Measurements from ENCODE around the gene RASAL2. TPM values are rescaled to one million over a fixed set of nuclear protein-coding genes. Genes with fewer than 3 reads are reported as not detected.

Gene RASAL2
- total and polyA plus RNA-seq, 9 of the 15 experiments (the other 6 are each of a cell fraction or from before 2014, with no cell fraction given) = 0.13 to 1.0 (median 0.62) TPM

DNA sequence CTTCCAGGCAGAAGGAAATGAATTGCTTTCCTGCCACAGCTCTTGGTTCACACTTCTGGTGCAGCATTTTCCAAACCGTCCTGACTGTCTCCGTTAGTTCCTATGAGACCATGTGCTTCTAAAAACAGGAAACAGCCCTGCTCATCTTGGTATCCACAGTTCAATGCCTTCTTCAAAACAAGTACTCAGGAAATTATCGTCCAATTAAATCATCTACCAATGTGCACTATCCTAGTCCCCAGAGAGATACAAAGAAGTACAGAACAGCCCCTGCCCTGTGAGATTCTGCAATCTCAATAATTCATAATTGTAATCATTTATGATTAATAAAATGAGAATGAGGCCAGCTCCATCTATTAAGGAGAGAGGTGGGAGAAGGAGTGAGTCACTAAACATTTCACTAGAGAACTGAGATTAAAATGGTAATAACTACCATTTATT, 391.7 kb downstream of the RASAL2 start:
- Histone ChIP-seq H3K27me3 (ENCODE audit: control insufficient read depth in 2 of 2, insufficient read depth in 2 of 2, low read length in 2 of 2) (peaks cover 9 to 39% of the 10 kb centered on the region in 2 experiments; a peak in 4 of 5 replicates), H3K4me3 (no peak overlapping the region), H3K9me3 (replicated peaks; ENCODE audit: control insufficient read depth, insufficient read depth, low read depth, low read length) (no peaks in the 10 kb centered on the region), H3K27ac (ENCODE audit: extremely low read depth, low read depth, low read length) (no peak overlapping the region), H4K20me1 (replicated peaks; ENCODE audit: control insufficient read depth, insufficient read depth, low read length) (no peaks in the 10 kb centered on the region), H3K36me3 (ENCODE audit: control insufficient read depth, insufficient read depth, low read length) (no peaks in the 10 kb centered on the region), H3K4me1 (replicated peaks in 1 of 2; ENCODE audit: control insufficient read depth in 2 of 2, insufficient read depth in 2 of 2, low read length in 2 of 2) (no peaks in the 10 kb centered on the region; a peak in 1 of 5 replicates), H2AFZ (ENCODE audit: low read depth, low read length) (no peak overlapping the region), H3K9me1 (ENCODE audit: control insufficient read depth, insufficient read depth, low read length) (no peaks in the 10 kb centered on the region), H3K79me2 (ENCODE audit: control insufficient read depth, insufficient read depth, low read length) (no peaks in the 10 kb centered on the region), H3K9ac (ENCODE audit: insufficient read depth in 1 of 2, low read depth in 2 of 2, low read length in 2 of 2) (no peak overlapping the region), H3K4me2 (ENCODE audit: insufficient read depth, low read length) (no peak overlapping the region)
- TF ChIP-seq ARHGAP35 (IDR thresholded peaks at IDR 0.05; ENCODE audit: partially characterized antibody) (no peak), CEBPG (CRISPR knock-in tag; IDR thresholded peaks at IDR 0.05) (no peak), CEBPG (tag; conservative IDR thresholded peaks at IDR 0.05 in 1 of 2, IDR thresholded peaks at IDR 0.05 in 1 of 2) (no peak), KDM2B (CRISPR knock-in tag; IDR thresholded peaks at IDR 0.05) (no peak), NCOR1 (IDR thresholded peaks at IDR 0.05) (no peak), TEAD4 (IDR thresholded peaks at IDR 0.05; ENCODE audit: low read length) (no peak), TEAD4 (CRISPR knock-in tag; IDR thresholded peaks at IDR 0.05; ENCODE audit: borderline replicate concordance) (no peak), HCFC1 (IDR thresholded peaks at IDR 0.05; ENCODE audit: low read depth, low read length) (no peak)
- in situ Hi-C loops (cut with MboI) = no loop called here
- FAIRE-seq = no peak
- DNase-seq (ENCODE audit: extremely low read depth in 1 of 4, low spot score in 3 of 4) = no peak
- intact Hi-C loops (cut with micrococcal nuclease) = no loop called here
- ChIA-PET CTCF (ENCODE audit: low intra/inter-chr PET ratio) (no interaction called here), POLR2A (interaction anchor here (0.6 to 1.4 kb wide), 3 partner anchors 9 to 131 kb away, joined by 3 read pairs; no protein-coding TSS in a partner anchor)
- no peak for ATAC-seq
- BruUV-seq (replicated peaks) = no TSS peak
- WGBS (ENCODE audit: insufficient coverage, low coverage, missing lambda C conversion rate) = 0% methylated on average over 3 of the region's 3 CpGs

Data from K562 (cell line).